ENCODE data around the gene GRPR.
"Not testable (repeated sequence)": the region's sequence is repeated elsewhere in the genome, so short reads cannot be mapped to it uniquely, and the experiment has no call there.

The GRPR gene

DNA sequence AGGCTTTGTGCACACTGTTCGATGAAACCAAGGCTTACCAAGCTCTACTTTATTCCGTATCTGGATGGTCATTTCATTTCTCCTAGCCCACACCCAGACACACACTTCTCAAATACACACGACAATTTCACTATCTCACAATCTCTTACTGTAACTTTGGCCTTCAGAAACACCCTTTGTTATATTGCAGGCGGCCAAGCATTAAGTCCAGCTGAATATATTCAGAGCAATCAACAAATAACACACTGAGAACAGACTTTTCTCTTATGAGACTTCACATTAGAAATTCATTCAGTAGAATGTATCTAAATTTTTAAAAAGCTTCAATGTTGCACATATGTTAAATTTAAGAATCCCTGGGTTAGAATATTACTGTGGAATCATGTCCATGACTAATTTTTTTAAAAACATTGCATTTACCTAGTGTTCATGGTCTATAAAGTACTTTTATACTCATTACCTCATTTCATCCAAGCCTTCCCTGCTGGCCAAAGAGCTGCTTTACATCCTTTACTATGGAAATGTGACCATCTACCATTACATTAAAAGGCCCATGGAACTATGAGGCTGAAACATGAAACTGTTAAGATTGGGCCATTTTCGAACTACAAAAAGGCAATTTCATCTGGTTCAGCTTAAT, 33.4 kb downstream of the GRPR start:
- Histone ChIP-seq H3K27ac (replicated peaks) (no peak overlapping the region), H3K27me3 (ENCODE audit: insufficient read depth, poor library complexity, severe bottlenecking) (peaks cover 3% of the 10 kb centered on the region), H3K4me3 (replicated peaks; ENCODE audit: insufficient read depth, low read length) (no peak overlapping the region)
- DNase-seq (ENCODE audit: low read depth in 1 of 2, low spot score in 1 of 2): no peak
- no peak for TF ChIP-seq GABPA (IDR thresholded peaks at IDR 0.05; ENCODE audit: low read depth)
- no peak for TF ChIP-seq CTCF (IDR thresholded peaks at IDR 0.05; ENCODE audit: insufficient read depth, low read length)
- TF ChIP-seq REST (IDR thresholded peaks at IDR 0.05; ENCODE audit: insufficient replicate concordance, low read depth): no peak
- TF ChIP-seq POLR2AphosphoS5 (IDR thresholded peaks at IDR 0.05; ENCODE audit: low read depth): no peak
- no peak for TF ChIP-seq SPI1 (IDR thresholded peaks at IDR 0.05; ENCODE audit: borderline replicate concordance, low read depth)

DNA sequence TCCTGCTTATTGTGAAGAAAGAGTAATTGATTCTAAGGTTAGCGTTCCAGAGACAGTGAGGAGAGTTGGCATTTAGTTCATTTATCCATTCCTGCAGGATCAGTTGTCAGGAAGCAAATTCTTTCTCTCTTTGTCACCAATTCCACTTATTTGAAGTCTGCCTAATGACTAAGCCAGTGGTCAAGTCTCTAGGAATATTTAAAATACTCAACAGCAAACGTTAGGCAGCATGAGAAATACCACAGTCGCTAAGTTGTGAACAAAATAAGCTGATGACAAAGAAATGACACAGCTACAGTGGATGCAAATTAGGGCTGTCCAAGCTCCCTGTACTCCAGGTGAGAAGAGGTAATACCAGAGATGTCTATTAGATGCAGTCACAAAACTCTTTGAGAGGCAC, 37.4 kb downstream of the GRPR start:
- DNase-seq (ENCODE audit: low read depth in 1 of 2, low spot score in 1 of 2): no peak
- Histone ChIP-seq H3K4me3 (replicated peaks; ENCODE audit: insufficient read depth, low read length) (no peak overlapping the region), H3K27me3 (ENCODE audit: insufficient read depth, poor library complexity, severe bottlenecking) (peaks cover 3% of the 10 kb centered on the region), H3K27ac (replicated peaks) (no peak overlapping the region)
- TF ChIP-seq REST (IDR thresholded peaks at IDR 0.05; ENCODE audit: insufficient replicate concordance, low read depth) (no peak), CTCF (IDR thresholded peaks at IDR 0.05; ENCODE audit: insufficient read depth, low read length) (no peak), SPI1 (IDR thresholded peaks at IDR 0.05; ENCODE audit: borderline replicate concordance, low read depth) (no peak), GABPA (IDR thresholded peaks at IDR 0.05; ENCODE audit: low read depth) (no peak), POLR2AphosphoS5 (IDR thresholded peaks at IDR 0.05; ENCODE audit: low read depth) (no peak)

DNA sequence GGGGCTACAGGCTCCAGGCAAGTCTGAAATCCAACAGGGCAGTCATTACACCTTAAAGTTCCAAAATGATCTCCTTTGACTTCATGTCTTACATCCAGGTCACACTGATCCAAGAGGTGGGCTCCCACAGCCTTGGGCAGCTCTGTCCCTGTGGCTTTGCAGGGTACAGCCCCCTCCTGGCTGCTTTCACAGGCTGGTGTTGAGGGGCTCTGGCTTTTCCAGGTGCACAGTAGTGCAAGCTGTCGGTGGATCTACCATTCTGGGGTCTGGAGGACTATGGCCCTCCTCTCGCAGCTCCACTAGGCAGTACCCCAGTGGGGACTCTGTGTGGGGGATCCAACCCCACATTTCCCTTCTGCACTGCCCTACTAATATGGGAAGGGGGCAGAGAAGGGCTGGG, 37.8 kb downstream of the GRPR start:
- not testable (repeated sequence) for DNase-seq (ENCODE audit: low read depth in 1 of 2, low spot score in 1 of 2); H3K27me3 ChIP-seq (ENCODE audit: insufficient read depth, poor library complexity, severe bottlenecking); H3K4me3 ChIP-seq (replicated peaks; ENCODE audit: insufficient read depth, low read length); H3K27ac ChIP-seq (replicated peaks)

GRCh38 chrX:16162391-16162790, 39.0 kb downstream of the GRPR start:
- H3K27me3 ChIP-seq (ENCODE audit: insufficient read depth, poor library complexity, severe bottlenecking): no peaks in the 10 kb centered on the region
- H3K27ac ChIP-seq (replicated peaks): no peak overlapping the region
- H3K4me3 ChIP-seq (replicated peaks; ENCODE audit: insufficient read depth, low read length): no peak overlapping the region
- no peak for DNase-seq (ENCODE audit: low read depth in 1 of 2, low spot score in 1 of 2)
- TF ChIP-seq CTCF (IDR thresholded peaks at IDR 0.05; ENCODE audit: insufficient read depth, low read length): no peak
- TF ChIP-seq REST (IDR thresholded peaks at IDR 0.05; ENCODE audit: insufficient replicate concordance, low read depth): no peak
- no peak for TF ChIP-seq SPI1 (IDR thresholded peaks at IDR 0.05; ENCODE audit: borderline replicate concordance, low read depth)
- no peak for TF ChIP-seq POLR2AphosphoS5 (IDR thresholded peaks at IDR 0.05; ENCODE audit: low read depth)
- TF ChIP-seq GABPA (IDR thresholded peaks at IDR 0.05; ENCODE audit: low read depth): no peak

All from HL-60 (cell line).